PC-3 (cell line): ENCODE data around the gene MIPEP.

Experiments used
- CTCF ChIP-seq: fragments of 300-600 bp; sonication (generic); conservative IDR thresholded peaks from 2 replicates; pipeline ENCODE4 v1.5.1; 2017; ENCODE audit warnings: antibody characterized with exemption, low read depth, mild to moderate bottlenecking, low read length
- EZH2 ChIP-seq: fragments of 300-600 bp; sonication (generic); IDR thresholded peaks from one replicate; pipeline ENCODE4 v1.6.1; 2017; ENCODE audit warnings: antibody characterized with exemption, mild to moderate bottlenecking, low read length; ENCODE audit not compliant: unreplicated experiment

- TF ChIP-seq CTCF (no peak), EZH2 (no peak)
Measured at GRCh38 chr13:23905766-23906165, 16.6 kb upstream of the MIPEP start.
